A549 (cell line): ENCODE results near the gene YLPM1. TPM values are rescaled to one million over a fixed set of nuclear protein-coding genes. Genes with fewer than 3 reads are reported as not detected.
A peak's percentile ranks its signal among the peaks of the same experiment; 100 is the strongest.

Experiments
- ATAC-seq, 2 experiments: fragments of 200-7000 bp in 1 of 2; fragments of >200 bp in 1 of 2; cut with Nextera tagmentation in 1 of 2; cut with Tn5 transposase in 1 of 2; 3 replicates each; pipeline versions ENCODE4 v1.8.0 to v1.9.1; 2018 to 2020; ENCODE audit warnings: mild to moderate bottlenecking in 1 of 2, moderate library complexity in 1 of 2
- CTCF ChIA-PET: fragments of 300-600 bp; sonication (Branson Sonifier 250); formaldehyde crosslinking; extraction: SDS; loops from one replicate; lab custom pipeline; 2021; ENCODE audit warnings: antibody characterized with exemption, inconsistent platforms; lab: Yijun Ruan, JAX
- POLR2A ChIA-PET: fragments of 350-600 bp; formaldehyde crosslinking; extraction: SDS; loops from one replicate; lab custom pipeline; 2021; ENCODE audit warnings: antibody characterized with exemption, inconsistent platforms; lab: Yijun Ruan, JAX
- DNase-seq, 2 experiments: peaks; one replicate each; pipeline versions ENCODE4 v3.0.0 to v3.0.0-alpha.2; 2011 to 2016; ENCODE audit warnings: low read depth in 1 of 2, low spot score in 1 of 2
- FAIRE-seq: peaks from 2 replicates; lab custom pipeline; 2011; peaks lifted over from hg19 to GRCh38; lab: Jason Lieb, UNC
- H3K27ac ChIP-seq, 2 experiments: fragments of >200 bp; sonication (Bioruptor Twin); formaldehyde crosslinking; 3 replicates each; pipeline ENCODE4 v1.5.1; 2016 to 2017
- H3K4me1 ChIP-seq: fragments of >200 bp; sonication (Bioruptor Twin); formaldehyde crosslinking; 3 replicates; pipeline ENCODE4 v1.6.1; 2016
- H3K4me2 ChIP-seq: fragments of >200 bp; sonication (Bioruptor Twin); formaldehyde crosslinking; 3 replicates; pipeline ENCODE4 v1.6.1; 2016
- H3K4me3 ChIP-seq: fragments of >200 bp; sonication (Bioruptor Twin); formaldehyde crosslinking; 3 replicates; pipeline ENCODE4 v1.5.1; 2016
- H3K9me3 ChIP-seq: fragments of >200 bp; sonication (Bioruptor Twin); formaldehyde crosslinking; 3 replicates; pipeline ENCODE4 v1.6.1; 2016
- CBX2 ChIP-seq: fragments of 200-600 bp; sonication (generic); IDR thresholded peaks from 2 replicates; pipeline ENCODE4 v1.6.1; 2016; ENCODE audit warnings: low read depth, mild to moderate bottlenecking, borderline replicate concordance
- CTCF ChIP-seq: fragments of >200 bp; sonication (Bioruptor Twin); formaldehyde crosslinking; IDR thresholded peaks from 3 replicates; pipeline ENCODE4 v1.5.1; 2016
- EHMT2 ChIP-seq: fragments of 200-600 bp; sonication (generic); IDR thresholded peaks from 2 replicates; pipeline ENCODE4 v1.6.1; 2016; ENCODE audit warnings: antibody characterized with exemption, low read depth, mild to moderate bottlenecking, moderate library complexity
- ESRRA ChIP-seq: fragments of 150-350 bp; IDR thresholded peaks from 2 replicates; pipeline ENCODE4 v1.6.1; 2014; ENCODE audit warnings: mild to moderate bottlenecking, low read length, borderline replicate concordance
- GATA3 ChIP-seq: IDR thresholded peaks from 2 replicates; pipeline ENCODE4 v1.6.1; 2012; ENCODE audit warnings: borderline replicate concordance
- HDAC2 ChIP-seq: fragments of 200-600 bp; sonication (generic); IDR thresholded peaks from 2 replicates; pipeline ENCODE4 v1.6.1; 2016
- HOXA7 ChIP-seq: fragments of 250-450 bp; sonication (Bioruptor Pico); IDR thresholded peaks from 2 replicates; pipeline ENCODE4 v1.5.0; 2020; ENCODE audit warnings: mild to moderate bottlenecking, moderate library complexity
- PBX3 ChIP-seq: IDR thresholded peaks from 2 replicates; pipeline ENCODE4 v1.6.1; 2012
- POLR2A ChIP-seq: IDR thresholded peaks from 2 replicates; pipeline ENCODE4 v1.6.1; 2012; ENCODE audit warnings: mild to moderate bottlenecking, low read length
- POLR2AphosphoS2 ChIP-seq: conservative IDR thresholded peaks from 2 replicates; pipeline ENCODE4 v1.6.1; 2012; ENCODE audit warnings: low read length, improper control_type of control experiment, inconsistent platforms
- RAD21 ChIP-seq, 2 experiments: fragments of >200 bp in 1 of 2; sonication (Bioruptor Twin) in 1 of 2; formaldehyde crosslinking in 1 of 2; IDR thresholded peaks in 1 of 2; conservative IDR thresholded peaks in 1 of 2; 2 replicates in 1 of 2; 3 replicates in 1 of 2; pipeline ENCODE4 v1.6.1; 2012 to 2018; ENCODE audit warnings: inconsistent platforms in 1 of 2
- RCOR1 ChIP-seq: fragments of 150-350 bp; IDR thresholded peaks from 2 replicates; pipeline ENCODE4 v1.6.1; 2014; ENCODE audit warnings: antibody characterized with exemption, low read length, low read depth
- RFX5 ChIP-seq: fragments of 450-650 bp; IDR thresholded peaks from 2 replicates; pipeline ENCODE4 v1.7.1; 2014; ENCODE audit warnings: antibody characterized with exemption, mild to moderate bottlenecking, moderate library complexity
- SMC3 ChIP-seq: fragments of >200 bp; sonication (Bioruptor Twin); formaldehyde crosslinking; IDR thresholded peaks from 3 replicates; pipeline ENCODE4 v1.6.1; 2018; ENCODE audit warnings: inconsistent platforms
- TFCP2L1 ChIP-seq: fragments of 250-450 bp; sonication (Bioruptor Pico); IDR thresholded peaks from 2 replicates; pipeline ENCODE4 v1.5.0; 2021; ENCODE audit warnings: mild to moderate bottlenecking
- TP53 ChIP-seq: fragments of 250-450 bp; sonication (Bioruptor Pico); IDR thresholded peaks from 2 replicates; pipeline ENCODE4 v1.5.0; 2021; ENCODE audit warnings: mild to moderate bottlenecking, moderate library complexity
- ZC3H11A ChIP-seq: fragments of 450-650 bp; IDR thresholded peaks from 2 replicates; pipeline ENCODE4 v1.6.1; 2014; ENCODE audit warnings: antibody characterized with exemption, mild to moderate bottlenecking
- ZFP36 ChIP-seq: fragments of 450-650 bp; IDR thresholded peaks from 2 replicates; pipeline ENCODE4 v1.6.1; 2014; ENCODE audit warnings: borderline replicate concordance; ENCODE audit not compliant: partially characterized antibody
- WGBS: methylation state at CpG from one replicate; pipeline ENCODE4 v1.1.6; 2017; ENCODE audit errors: missing lambda C conversion rate; 5-methylcytosine and 5-hydroxymethylcytosine counted together
- polyA plus RNA-seq, 4 experiments: library from polyadenylated mRNA; depleted of rRNA in 3 of 4; stranded (reverse); fragments of >200 nt; fragmentation: RNase III in 1 of 4; extraction: RNeasy Plus Mini Kit Qiagen cat#74134 plus additional on column Dnase treatment in 1 of 4; gene quantifications; 2 replicates in 3 of 4; 3 replicates in 1 of 4; pipeline ENCODE4 v1.2.3, GENCODE V29; 2011 to 2017

YLPM1 gene
- polyA plus RNA-seq, 2 of the 4 experiments (the other 2 are of a cell fraction) = 20.3 to 37.8 TPM

- TF ChIP-seq CTCF (no peak), RFX5 (no peak), ESRRA (no peak), TP53 (CRISPR knock-in tag) (no peak), CBX2 (no peak), TFCP2L1 (CRISPR knock-in tag) (no peak), ZC3H11A (no peak)
Measured at GRCh38 chr14:74858022-74858421, 94.9 kb downstream of the YLPM1 start (continued).

- CTCF ChIA-PET = interaction anchor here (0.6 to 20.9 kb wide), 35 partner anchors 10 to 794 kb away, joined by 3 to 339 read pairs (median 5); partner anchors contain the start of genes DLST, LTBP2, PROX2 and YLPM1
- Histone ChIP-seq H3K27ac (no peak overlapping the region), H3K9me3 (no peaks in the 10 kb centered on the region), H3K4me2 (no peak overlapping the region), H3K4me3 (no peak overlapping the region), H3K4me1 (no peaks in the 10 kb centered on the region)
- 63% methylated on average over 10 of the region's 10 CpGs for WGBS
- TF ChIP-seq HOXA7 (CRISPR knock-in tag) (no peak), POLR2A (no peak), HDAC2 (no peak), ZFP36 (peak; percentile 7), POLR2AphosphoS2 (no peak), CTCF (no peak)
- ATAC-seq (no peak), FAIRE-seq (no peak), DNase-seq (no peak)
- POLR2A ChIA-PET = interaction anchor here (0.6 to 2.2 kb wide), 2 partner anchors 30 to 45 kb away, joined by 3 to 9 read pairs; no protein-coding TSS in a partner anchor
Measured at GRCh38 chr14:74859757-74860552, 96.8 kb downstream of the YLPM1 start.

- POLR2A ChIA-PET = interaction anchor here (1.0 to 2.2 kb wide), 2 partner anchors 44 to 252 kb away, joined by 3 to 9 read pairs; no protein-coding TSS in a partner anchor
- 20% methylated on average over 7 of the region's 7 CpGs for WGBS
- FAIRE-seq (peak; percentile 54), ATAC-seq (peak; percentile 81 to 92), DNase-seq (peak; percentile 74 to 82)
- Histone ChIP-seq H3K4me3 (no peak overlapping the region), H3K9me3 (no peaks in the 10 kb centered on the region), H3K27ac (no peak overlapping the region), H3K4me1 (no peaks in the 10 kb centered on the region), H3K4me2 (no peak overlapping the region)
- TF ChIP-seq POLR2AphosphoS2 (no peak), RCOR1 (no peak), SMC3 (peak; percentile 61), GATA3 (no peak), CTCF (peak; percentile 87), RAD21 (conservative IDR thresholded peaks at IDR 0.05 in 1 of 2, IDR thresholded peaks at IDR 0.05 in 1 of 2) (peak; percentile 82 to 91), PBX3 (no peak), EHMT2 (no peak)
- CTCF ChIA-PET = interaction anchor here (0.6 to 20.9 kb wide), 46 partner anchors 11 to 793 kb away, joined by 3 to 339 read pairs (median 4); partner anchors contain the start of genes DLST, LTBP2, NEK9 and PROX2
Measured at GRCh38 chr14:74860899-74861733, 98.0 kb downstream of the YLPM1 start.
